OCI-LY3 (cell line): Measurements from ENCODE around the gene LINGO3.

Source experiments
- CTCF ChIP-seq: fragments of 200-600, 300-600 bp; sonication (generic); IDR thresholded peaks from 2 replicates; pipeline ENCODE4 v1.5.1; 2014; ENCODE audit warnings: antibody characterized with exemption, low read length, low read depth
- EZH2phosphoT487 ChIP-seq: fragments of 200-600 bp; shearing (Covaris generic); IDR thresholded peaks from 2 replicates; pipeline ENCODE4 v1.6.1; 2018; ENCODE audit warnings: antibody characterized with exemption, mixed run types, low read depth

- TF ChIP-seq CTCF (no peak), EZH2phosphoT487 (no peak)
Measured at GRCh38 chr19:2329501-2329916, 21.6 kb upstream of the LINGO3 start.
